IgD-negative memory B cell (primary cell): ENCODE results near the gene HS3ST3A1. TPM values are rescaled to one million over a fixed set of nuclear protein-coding genes. Genes with fewer than 3 reads are reported as not detected.
A peak's percentile ranks its signal among the peaks of the same experiment; 100 is the strongest.
"Not testable (repeated sequence)": the region's sequence is repeated elsewhere in the genome, so short reads cannot be mapped to it uniquely, and the experiment has no call there.

ENCODE experiments used
- H3K27ac Mint-ChIP-seq, 3 donors: one replicate each; pipeline ENCODE4 v1.8.0; 2020 to 2022; ENCODE audit warnings: mild to moderate bottlenecking in 3 of 3, mixed read lengths in 3 of 3, moderate library complexity in 1 of 3
- H3K27me3 Mint-ChIP-seq: one replicate; pipeline ENCODE4 v1.8.0; 2021; ENCODE audit warnings: mixed read lengths
- H3K36me3 Mint-ChIP-seq: one replicate; pipeline ENCODE4 v1.8.0; 2020; ENCODE audit warnings: mild to moderate bottlenecking, mixed read lengths
- H3K4me1 Mint-ChIP-seq, 3 donors: one replicate each; pipeline ENCODE4 v1.8.0; 2020 to 2022; ENCODE audit warnings: mixed read lengths in 3 of 3, mild to moderate bottlenecking in 1 of 3
- H3K4me3 Mint-ChIP-seq, 4 donors: one replicate each; pipeline ENCODE4 v1.8.0; 2020 to 2022; ENCODE audit warnings: mild to moderate bottlenecking in 4 of 4, mixed read lengths in 4 of 4, moderate library complexity in 3 of 4
- H3K9me3 Mint-ChIP-seq, 3 donors: one replicate each; pipeline ENCODE4 v1.8.0; 2020 to 2021; ENCODE audit warnings: mixed read lengths in 3 of 3, mild to moderate bottlenecking in 1 of 3
- polyA plus RNA-seq: library from polyadenylated mRNA; unstranded; fragments of 300-500 nt; fragmentation: Illumina TruSeq; gene quantifications from one replicate; pipeline ENCODE4 v1.2.3, GENCODE V29; 2021

The HS3ST3A1 gene
- polyA plus RNA-seq, 1 donor from 2014 or later: 0.44 TPM

DNA sequence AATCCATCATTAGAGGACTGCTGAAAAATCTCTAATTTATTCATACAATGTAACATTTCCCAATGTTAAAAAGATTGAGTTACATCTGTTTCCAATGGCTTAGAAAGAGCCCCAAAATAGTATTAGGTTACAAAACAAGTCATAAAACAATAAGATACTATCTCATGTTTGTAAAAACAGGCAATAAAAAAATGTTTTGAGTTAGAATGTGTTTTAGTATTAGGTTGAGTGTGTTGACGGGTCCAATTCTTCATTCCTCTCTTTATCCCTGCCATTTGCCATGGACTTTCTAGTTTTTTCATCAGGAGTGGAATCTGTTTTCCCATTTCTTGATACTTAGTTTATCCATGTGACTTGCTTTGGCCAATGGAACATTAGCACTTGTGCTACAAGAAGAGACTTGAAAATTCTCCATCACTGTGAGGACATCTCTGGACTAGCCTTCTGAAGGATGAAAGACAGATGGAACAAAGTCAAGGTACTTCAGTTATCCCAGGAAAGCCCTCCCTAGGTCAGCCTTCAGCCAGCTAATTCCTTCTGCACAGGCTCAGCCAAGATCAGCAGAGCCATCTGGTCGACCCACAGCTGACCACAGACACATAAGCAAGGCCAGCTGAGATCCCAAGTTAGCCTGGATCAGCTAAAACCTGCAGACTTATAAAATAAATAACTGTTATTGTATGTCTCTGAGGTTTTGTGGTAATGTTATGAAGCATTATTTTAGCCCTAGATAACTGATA is 83.3 kb downstream of the HS3ST3A1 start:
- no peaks in the 10 kb centered on the region for H3K4me1 Mint-ChIP-seq
- H3K27me3 Mint-ChIP-seq: no peaks in the 10 kb centered on the region
- no peaks in the 10 kb centered on the region for H3K9me3 Mint-ChIP-seq
- no peak overlapping the region for H3K4me3 Mint-ChIP-seq
- H3K36me3 Mint-ChIP-seq: no peaks in the 10 kb centered on the region
- no peak overlapping the region for H3K27ac Mint-ChIP-seq

DNA sequence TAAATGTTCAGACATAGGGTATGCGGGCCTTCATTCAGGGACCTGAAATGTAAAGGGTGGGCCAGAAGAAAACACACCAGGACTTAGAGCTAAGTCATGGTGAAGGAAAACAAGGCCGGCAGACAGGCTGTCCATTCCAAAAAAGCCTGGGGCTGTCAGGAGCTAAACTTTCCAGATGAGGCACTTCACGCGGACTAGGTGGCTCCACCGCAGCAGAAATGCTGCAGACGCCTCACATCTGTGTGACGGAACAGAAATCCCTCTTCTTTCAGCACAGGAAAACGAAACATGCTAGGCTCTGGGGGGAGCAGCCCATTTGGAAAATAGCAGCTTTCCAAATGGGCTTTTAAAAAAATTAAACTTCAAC is 88.7 kb downstream of the HS3ST3A1 start:
- H3K27me3 Mint-ChIP-seq: no peaks in the 10 kb centered on the region
- H3K9me3 Mint-ChIP-seq: no peaks in the 10 kb centered on the region
- no peak overlapping the region for H3K27ac Mint-ChIP-seq
- no peaks in the 10 kb centered on the region for H3K36me3 Mint-ChIP-seq
- no peak overlapping the region for H3K4me3 Mint-ChIP-seq
- peaks cover 0 to 4% (median 0%) of the 10 kb centered on the region in 3 donors for H3K4me1 Mint-ChIP-seq

DNA sequence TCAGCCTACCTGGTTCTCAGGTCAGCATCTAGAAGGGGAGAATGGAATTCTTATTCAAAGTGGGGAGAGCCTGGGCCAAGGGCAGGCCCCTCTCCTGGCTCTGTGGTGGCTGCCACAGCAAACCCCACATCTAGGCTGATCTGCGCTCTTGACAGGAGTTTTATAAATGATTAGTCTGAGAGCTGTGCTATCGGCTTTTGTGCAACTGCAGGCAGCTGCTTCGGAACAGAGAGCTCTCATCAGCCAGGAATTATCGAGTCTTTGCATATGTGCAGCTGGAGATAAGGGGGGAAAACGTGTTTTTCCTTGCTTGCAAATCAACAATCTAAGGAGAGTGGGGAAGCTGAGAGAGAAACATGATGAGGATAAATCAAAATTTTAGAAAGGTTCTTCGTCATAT is 91.7 kb downstream of the HS3ST3A1 start:
- H3K27me3 Mint-ChIP-seq: no peaks in the 10 kb centered on the region
- no peak overlapping the region for H3K4me3 Mint-ChIP-seq
- no peak overlapping the region for H3K27ac Mint-ChIP-seq
- peaks cover 0 to 4% (median 0%) of the 10 kb centered on the region in 3 donors for H3K4me1 Mint-ChIP-seq
- no peaks in the 10 kb centered on the region for H3K36me3 Mint-ChIP-seq
- peaks cover 0 to 2% (median 0%) of the 10 kb centered on the region in 3 donors for H3K9me3 Mint-ChIP-seq

DNA sequence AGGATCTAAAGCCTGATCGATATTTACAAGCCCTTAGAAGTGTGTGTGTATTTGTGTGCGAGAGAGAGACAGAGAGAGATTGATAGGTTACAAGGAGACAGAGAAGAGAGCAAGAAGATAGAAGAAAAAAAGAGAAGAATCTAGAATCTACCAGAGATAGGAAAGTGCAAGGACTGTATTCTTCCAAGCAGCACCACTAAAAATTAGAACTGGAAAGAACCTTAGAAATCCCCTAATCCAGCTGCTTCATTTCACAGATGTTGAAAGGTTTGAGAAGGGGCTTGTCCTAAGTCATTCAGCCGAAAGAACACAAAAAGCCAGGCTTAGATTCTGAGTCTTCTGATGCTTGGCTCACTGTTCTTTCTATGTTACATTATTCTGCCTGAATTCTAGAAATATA is 92.2 kb downstream of the HS3ST3A1 start:
- Mint-ChIP-seq H3K4me1 (peaks cover 0 to 4% (median 0%) of the 10 kb centered on the region in 3 donors), H3K4me3 (no peak overlapping the region), H3K27me3 (no peaks in the 10 kb centered on the region), H3K9me3 (peaks cover 0 to 2% (median 0%) of the 10 kb centered on the region in 3 donors), H3K36me3 (no peaks in the 10 kb centered on the region), H3K27ac (no peak overlapping the region)

DNA sequence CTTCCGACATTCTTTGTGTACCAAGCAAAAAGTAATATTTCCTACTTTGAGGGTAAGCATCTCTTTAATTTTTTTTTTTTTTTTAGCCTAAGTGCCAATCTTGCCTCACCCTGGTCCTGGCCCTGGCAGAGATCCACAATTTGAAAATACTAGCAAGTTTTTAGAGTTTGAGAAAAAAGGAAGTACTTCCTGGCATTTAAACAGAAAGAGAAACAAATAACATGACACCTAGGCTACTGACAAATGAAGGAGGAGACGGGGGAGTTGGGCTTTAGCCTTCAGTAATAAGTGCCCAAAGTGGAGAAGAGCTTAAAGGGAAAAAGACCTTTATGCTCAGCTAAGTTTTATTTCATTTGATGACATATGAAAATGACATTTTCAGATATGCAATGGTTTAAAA is 92.8 kb downstream of the HS3ST3A1 start:
- H3K27me3 Mint-ChIP-seq: no peaks in the 10 kb centered on the region
- H3K9me3 Mint-ChIP-seq: peaks cover 0 to 2% (median 0%) of the 10 kb centered on the region in 3 donors
- H3K4me1 Mint-ChIP-seq: peaks cover 0 to 4% (median 0%) of the 10 kb centered on the region in 3 donors
- peak overlapping the region in 1 of 4 donors; percentile 39 for H3K4me3 Mint-ChIP-seq
- H3K27ac Mint-ChIP-seq: no peak overlapping the region
- H3K36me3 Mint-ChIP-seq: no peaks in the 10 kb centered on the region

DNA sequence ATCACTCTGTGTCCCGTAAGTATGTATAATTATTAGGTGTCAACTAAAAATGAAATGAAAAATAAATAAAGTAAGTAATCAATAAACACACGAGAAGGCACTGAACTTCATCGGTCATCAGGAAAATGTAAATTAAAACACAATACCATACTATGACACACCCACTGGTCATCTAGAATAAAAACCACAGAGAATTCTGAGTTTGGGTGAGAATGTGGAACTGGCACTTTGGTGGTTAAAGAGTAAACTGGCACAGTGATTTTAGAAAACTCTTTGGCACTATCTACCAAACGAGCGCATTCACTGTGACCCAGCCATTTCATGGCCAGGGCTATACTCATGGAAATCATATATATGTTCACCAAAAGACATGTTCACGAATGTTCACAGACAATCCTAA is 98.2 kb downstream of the HS3ST3A1 start:
- Mint-ChIP-seq H3K27me3 (no peaks in the 10 kb centered on the region), H3K4me1 (no peaks in the 10 kb centered on the region), H3K27ac (no peak overlapping the region), H3K9me3 (peaks cover 0 to 5% (median 0%) of the 10 kb centered on the region in 3 donors), H3K4me3 (no peak overlapping the region), H3K36me3 (no peaks in the 10 kb centered on the region)

DNA sequence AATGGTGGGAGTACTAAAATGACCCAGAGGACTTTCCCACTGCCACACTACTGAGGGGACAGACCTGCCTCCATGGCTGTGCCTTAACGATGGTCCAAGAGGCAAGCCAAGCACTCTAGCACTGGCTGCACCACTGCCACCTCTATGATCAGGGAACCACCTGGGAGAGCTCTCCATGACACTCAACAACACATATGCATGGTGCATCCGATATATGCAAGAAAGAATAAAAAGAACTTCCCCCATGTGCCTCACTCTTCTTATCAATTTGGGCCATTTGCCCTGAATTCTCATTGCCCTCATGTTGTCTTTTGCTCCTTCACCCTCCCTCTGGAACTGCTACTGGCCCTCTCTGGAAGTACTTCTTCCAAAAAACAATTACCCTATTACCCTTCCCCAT is 99.5 kb downstream of the HS3ST3A1 start:
- no peaks in the 10 kb centered on the region for H3K27me3 Mint-ChIP-seq
- no peaks in the 10 kb centered on the region for H3K4me1 Mint-ChIP-seq
- H3K9me3 Mint-ChIP-seq: peaks cover 0 to 3% (median 0%) of the 10 kb centered on the region in 3 donors
- no peak overlapping the region for H3K4me3 Mint-ChIP-seq
- no peak overlapping the region for H3K27ac Mint-ChIP-seq
- H3K36me3 Mint-ChIP-seq: no peaks in the 10 kb centered on the region

DNA sequence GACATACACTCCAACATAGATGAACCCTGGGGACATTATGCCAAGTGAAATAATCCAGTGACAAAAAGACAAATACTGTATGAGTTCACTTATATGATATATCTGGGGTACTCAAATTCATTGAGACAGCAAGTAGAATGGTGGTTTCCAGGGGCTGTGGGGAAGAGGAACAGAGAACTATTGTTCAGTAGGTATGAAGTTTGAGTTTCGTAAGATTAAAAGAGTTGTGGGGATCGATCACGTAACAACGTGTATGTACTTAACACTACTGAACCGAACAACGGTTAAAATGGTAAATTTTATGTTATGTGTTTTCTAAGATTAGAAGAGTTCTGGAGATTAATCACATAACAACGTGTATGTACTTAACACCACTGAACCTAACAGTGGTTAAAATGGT is 100.8 kb downstream of the HS3ST3A1 start:
- H3K9me3 Mint-ChIP-seq: peaks cover 0 to 3% (median 0%) of the 10 kb centered on the region in 3 donors
- no peaks in the 10 kb centered on the region for H3K36me3 Mint-ChIP-seq

DNA sequence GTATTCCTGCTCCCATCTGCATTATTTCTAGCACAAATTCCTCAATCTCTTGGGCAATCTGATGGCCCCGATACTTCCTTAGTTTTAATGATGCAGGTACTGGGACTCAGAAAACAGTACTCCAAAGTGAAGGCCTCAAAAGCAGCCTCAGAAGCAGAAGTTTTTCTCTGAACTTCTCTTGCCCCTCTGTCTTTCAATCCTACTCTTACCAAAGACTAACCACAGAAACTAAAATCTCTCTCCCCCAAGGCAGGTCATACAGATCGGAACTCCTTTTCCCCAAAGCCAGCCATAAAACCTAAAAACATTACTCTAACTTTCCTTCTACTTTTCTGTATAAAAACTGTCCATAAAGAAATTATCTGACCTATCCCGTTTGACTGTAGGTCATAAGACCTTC is 103.5 kb downstream of the HS3ST3A1 start:
- Mint-ChIP-seq H3K27ac (peak overlapping the region in 1 of 3 donors; percentile 73), H3K36me3 (no peaks in the 10 kb centered on the region), H3K9me3 (peaks cover 0 to 3% (median 0%) of the 10 kb centered on the region in 3 donors), H3K27me3 (no peaks in the 10 kb centered on the region), H3K4me1 (no peaks in the 10 kb centered on the region), H3K4me3 (no peak overlapping the region)

More for the DNA sequence above, 100.8 kb downstream of the HS3ST3A1 start:
- no peak overlapping the region for H3K4me3 Mint-ChIP-seq
- H3K27me3 Mint-ChIP-seq: no peaks in the 10 kb centered on the region
- H3K27ac Mint-ChIP-seq: no peak overlapping the region
- no peaks in the 10 kb centered on the region for H3K4me1 Mint-ChIP-seq

DNA sequence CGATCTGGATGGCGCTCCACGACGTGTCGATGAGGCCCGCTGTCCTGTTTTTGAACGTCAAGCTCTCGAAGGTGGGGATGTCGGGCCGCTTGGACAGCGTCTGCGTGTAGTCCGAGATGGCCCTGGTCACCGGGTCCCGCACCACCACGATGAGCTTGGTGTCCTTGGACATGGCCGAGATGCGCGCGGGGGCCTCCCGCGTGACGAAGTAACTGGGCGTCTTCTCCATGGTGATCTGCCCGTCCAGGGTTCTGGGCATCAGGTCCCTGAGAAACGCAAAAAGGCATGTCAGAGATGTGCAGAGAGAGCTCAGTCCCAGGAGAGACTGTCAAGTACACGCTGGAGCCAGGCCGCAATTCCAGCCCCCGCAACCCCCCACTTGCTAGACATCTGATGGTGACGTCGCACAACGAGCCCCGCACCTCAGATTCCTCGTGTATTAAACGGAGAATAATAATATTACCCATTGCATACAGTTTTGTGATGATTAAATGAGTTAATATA is 105.1 kb downstream of the HS3ST3A1 start:
- H3K27me3 Mint-ChIP-seq, H3K4me1 Mint-ChIP-seq, H3K4me3 Mint-ChIP-seq, H3K27ac Mint-ChIP-seq, H3K36me3 Mint-ChIP-seq, H3K9me3 Mint-ChIP-seq: not testable (repeated sequence)

DNA sequence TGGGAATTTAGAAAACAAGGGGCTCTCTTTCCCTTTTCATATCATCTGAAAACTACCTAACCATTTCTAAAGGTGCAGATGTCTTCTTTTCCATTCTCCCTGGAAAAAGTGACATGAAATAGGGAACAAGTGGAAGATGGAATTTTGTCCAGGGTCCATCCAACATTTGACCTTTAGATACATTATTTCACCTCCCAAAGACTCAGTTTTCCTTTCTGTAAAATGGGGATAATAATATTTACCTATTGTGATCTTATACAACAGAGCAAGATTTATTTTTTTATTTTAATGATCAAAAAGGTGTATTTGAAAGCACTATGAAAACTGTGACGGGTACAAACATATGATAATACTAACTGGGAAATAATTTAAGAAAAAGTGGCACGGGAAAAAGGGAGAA is 106.3 kb downstream of the HS3ST3A1 start:
- Mint-ChIP-seq H3K27ac (no peak overlapping the region), H3K9me3 (peaks cover 0 to 2% (median 0%) of the 10 kb centered on the region in 3 donors), H3K4me1 (peaks cover 0 to 3% (median 0%) of the 10 kb centered on the region in 3 donors)

DNA sequence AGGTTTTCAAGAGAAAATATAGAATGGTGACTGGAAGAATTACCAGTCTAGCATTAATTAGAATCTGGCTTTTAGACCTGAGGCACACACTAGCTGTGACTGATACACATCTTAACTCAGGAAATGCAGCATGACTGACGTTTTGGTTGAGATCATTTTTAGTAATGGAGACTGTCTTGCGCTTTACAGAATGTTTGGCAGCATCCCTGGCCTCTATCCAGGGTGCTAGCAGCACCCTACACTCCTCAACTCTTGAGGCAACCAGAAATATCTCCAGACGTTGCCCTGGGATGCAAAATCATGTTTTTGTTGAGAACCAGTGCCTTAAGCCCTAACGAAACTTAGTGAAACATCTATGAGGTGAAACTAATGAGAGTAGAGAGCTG is 109.0 kb downstream of the HS3ST3A1 start:
- Mint-ChIP-seq H3K4me1 (peaks cover 0 to 3% (median 0%) of the 10 kb centered on the region in 3 donors), H3K27me3 (peaks cover 2% of the 10 kb centered on the region), H3K27ac (no peak overlapping the region), H3K9me3 (peaks cover 0 to 7% (median 0%) of the 10 kb centered on the region in 3 donors), H3K36me3 (no peaks in the 10 kb centered on the region), H3K4me3 (no peak overlapping the region)

More for the DNA sequence above, 106.3 kb downstream of the HS3ST3A1 start:
- no peak overlapping the region for H3K4me3 Mint-ChIP-seq
- H3K27me3 Mint-ChIP-seq: no peaks in the 10 kb centered on the region
- H3K36me3 Mint-ChIP-seq: no peaks in the 10 kb centered on the region

DNA sequence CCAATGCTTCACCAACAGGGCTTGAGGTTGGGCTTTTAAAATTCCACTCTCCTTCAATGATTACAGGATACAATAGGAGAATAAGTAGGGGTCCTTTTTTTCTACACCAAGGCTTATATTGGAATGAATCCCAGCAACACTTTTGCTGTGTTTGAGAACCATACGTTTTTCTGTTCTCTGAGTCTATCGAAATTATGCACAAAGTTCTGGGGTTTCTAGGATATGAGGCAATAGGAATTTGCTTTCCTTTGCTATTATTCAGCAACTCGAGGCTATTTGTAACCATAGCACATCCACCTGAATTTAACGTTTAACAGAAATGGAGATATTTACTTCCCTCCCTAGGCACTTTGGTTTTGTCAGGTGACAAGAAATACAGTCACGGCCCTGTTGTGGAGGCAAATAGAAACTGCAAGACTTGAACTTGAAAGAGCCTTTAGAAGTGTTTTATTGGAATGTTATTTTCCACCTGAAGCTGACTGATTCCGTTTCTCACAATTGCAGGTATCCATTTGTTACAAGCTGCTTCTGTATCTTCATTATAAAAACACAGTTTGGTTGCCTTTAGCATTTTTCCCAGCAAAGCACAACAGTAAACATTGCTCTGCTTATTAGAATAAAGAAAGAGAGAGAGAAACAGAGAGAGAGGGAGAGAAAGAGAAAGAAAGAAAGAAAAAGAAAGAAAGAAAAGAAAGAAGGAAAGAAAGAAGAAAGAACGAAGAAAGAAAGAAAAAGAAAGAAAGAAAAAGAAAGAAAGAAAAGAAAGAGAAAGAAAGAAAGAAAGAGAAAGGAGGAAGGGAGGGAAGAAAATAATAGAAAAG is 109.6 kb downstream of the HS3ST3A1 start:
- Mint-ChIP-seq H3K4me1 (peaks cover 0 to 3% (median 0%) of the 10 kb centered on the region in 3 donors), H3K9me3 (peaks cover 0 to 7% (median 0%) of the 10 kb centered on the region in 3 donors), H3K4me3 (no peak overlapping the region), H3K27me3 (peaks cover 2% of the 10 kb centered on the region), H3K27ac (no peak overlapping the region), H3K36me3 (no peaks in the 10 kb centered on the region)

DNA sequence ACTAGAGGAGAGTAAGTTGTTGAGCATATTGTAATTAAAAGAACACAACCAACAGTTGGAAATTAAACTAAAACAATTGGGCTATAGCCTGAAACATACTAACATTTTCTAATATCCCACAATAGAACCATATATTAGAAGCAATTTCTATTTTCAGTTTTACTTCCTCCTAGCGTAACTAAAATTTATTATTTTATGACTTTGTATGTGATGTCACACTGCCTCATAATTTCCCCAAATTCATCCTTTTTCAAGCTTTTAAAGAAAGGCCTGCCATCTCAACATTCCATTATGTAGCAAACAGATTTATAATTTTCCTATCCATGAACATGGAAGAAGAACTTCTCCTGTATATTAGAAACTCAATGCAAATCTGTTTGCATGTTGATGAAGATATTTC is 110.2 kb downstream of the HS3ST3A1 start:
- H3K4me1 Mint-ChIP-seq: peaks cover 0 to 3% (median 0%) of the 10 kb centered on the region in 3 donors
- no peak overlapping the region for H3K4me3 Mint-ChIP-seq
- peaks cover 0 to 7% (median 0%) of the 10 kb centered on the region in 3 donors for H3K9me3 Mint-ChIP-seq
- H3K27me3 Mint-ChIP-seq: peaks cover 2% of the 10 kb centered on the region
- H3K27ac Mint-ChIP-seq: no peak overlapping the region
- H3K36me3 Mint-ChIP-seq: no peaks in the 10 kb centered on the region

DNA sequence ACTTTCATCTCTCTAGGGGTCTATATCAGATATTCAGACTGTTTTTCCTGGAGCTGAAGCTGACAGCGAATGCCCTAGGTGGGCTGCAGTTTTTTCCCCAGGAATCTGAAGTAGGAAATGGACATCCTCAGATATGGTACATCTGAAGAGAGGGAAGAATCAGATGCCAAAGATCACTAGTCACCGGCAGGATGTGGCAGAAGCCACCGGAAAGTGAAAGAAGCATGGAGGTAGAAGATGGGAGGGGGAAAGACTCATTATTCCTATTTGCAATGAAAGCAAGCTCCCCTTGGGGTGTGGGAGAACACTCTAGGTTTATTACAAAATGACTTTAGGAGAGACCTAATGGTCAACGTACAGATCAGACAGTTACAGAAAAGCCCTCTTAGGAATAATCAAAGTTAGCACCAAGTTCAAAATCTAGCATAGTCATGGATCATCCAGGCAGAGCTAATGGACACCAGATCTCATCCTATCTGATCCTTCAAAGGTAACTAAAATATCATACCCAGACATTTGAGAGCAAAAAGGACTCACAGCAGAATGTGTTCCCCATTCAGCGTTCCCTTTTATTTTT is 110.7 kb downstream of the HS3ST3A1 start:
- H3K27me3 Mint-ChIP-seq: peaks cover 2% of the 10 kb centered on the region
- no peaks in the 10 kb centered on the region for H3K36me3 Mint-ChIP-seq
- H3K4me1 Mint-ChIP-seq: peaks cover 0 to 3% (median 0%) of the 10 kb centered on the region in 3 donors
- H3K9me3 Mint-ChIP-seq: peaks cover 0 to 7% (median 0%) of the 10 kb centered on the region in 3 donors
- H3K27ac Mint-ChIP-seq: no peak overlapping the region
- H3K4me3 Mint-ChIP-seq: no peak overlapping the region
